Fibroblast of villous mesenchyme (primary cell): ENCODE measurements around the gene NAGA. TPM values are rescaled to one million over a fixed set of nuclear protein-coding genes. Genes with fewer than 3 reads are reported as not detected.

ENCODE experiments used
- DNase-seq: peaks from one replicate; pipeline ENCODE4 v3.0.0-alpha.2; 2010; ENCODE audit warnings: low read depth
- H3K4me3 ChIP-seq: 2 replicates; pipeline ENCODE4 v1.5.1; 2011; ENCODE audit warnings: low read depth, mild to moderate bottlenecking, low read length
- total RNA-seq: library from RNA; depleted of rRNA; stranded (reverse); fragments of >200 nt; gene quantifications from 2 replicates; pipeline ENCODE4 v1.2.3, GENCODE V29; 2012
- TF ChIP-seq, protein P1 (sequence below): IDR thresholded peaks from 2 replicates; pipeline ENCODE4 v1.5.1; 2012; ENCODE audit warnings: low read depth, mild to moderate bottlenecking, low read length; ENCODE audit not compliant: insufficient read depth

Gene NAGA
- total RNA-seq, 1 donor = 31.1 TPM

DNA sequence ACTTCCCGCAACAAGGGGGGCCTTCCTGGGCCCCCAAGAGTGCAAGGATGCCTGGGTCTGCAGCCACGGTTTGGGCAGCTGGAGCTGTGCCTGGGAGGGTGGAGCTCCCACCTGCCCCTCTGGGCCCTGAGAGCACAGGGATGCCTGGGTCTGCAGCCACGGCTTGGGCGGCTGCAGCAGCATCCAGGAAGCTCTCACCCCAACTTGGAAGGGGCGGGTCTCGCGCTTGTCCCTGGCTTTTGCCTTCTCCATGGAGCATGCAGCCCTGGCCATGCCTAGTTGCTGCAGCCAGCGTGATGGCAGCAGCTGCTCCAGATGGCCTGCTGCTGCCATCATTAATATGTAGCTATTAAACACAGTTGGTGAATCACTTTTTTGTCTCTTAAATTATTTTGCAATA, 35.4 kb downstream of the NAGA start:
- no peak overlapping the region for H3K4me3 ChIP-seq
- DNase-seq = no peak
- TF ChIP-seq, protein P1, sequence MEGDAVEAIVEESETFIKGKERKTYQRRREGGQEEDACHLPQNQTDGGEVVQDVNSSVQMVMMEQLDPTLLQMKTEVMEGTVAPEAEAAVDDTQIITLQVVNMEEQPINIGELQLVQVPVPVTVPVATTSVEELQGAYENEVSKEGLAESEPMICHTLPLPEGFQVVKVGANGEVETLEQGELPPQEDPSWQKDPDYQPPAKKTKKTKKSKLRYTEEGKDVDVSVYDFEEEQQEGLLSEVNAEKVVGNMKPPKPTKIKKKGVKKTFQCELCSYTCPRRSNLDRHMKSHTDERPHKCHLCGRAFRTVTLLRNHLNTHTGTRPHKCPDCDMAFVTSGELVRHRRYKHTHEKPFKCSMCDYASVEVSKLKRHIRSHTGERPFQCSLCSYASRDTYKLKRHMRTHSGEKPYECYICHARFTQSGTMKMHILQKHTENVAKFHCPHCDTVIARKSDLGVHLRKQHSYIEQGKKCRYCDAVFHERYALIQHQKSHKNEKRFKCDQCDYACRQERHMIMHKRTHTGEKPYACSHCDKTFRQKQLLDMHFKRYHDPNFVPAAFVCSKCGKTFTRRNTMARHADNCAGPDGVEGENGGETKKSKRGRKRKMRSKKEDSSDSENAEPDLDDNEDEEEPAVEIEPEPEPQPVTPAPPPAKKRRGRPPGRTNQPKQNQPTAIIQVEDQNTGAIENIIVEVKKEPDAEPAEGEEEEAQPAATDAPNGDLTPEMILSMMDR = no peak

DNA sequence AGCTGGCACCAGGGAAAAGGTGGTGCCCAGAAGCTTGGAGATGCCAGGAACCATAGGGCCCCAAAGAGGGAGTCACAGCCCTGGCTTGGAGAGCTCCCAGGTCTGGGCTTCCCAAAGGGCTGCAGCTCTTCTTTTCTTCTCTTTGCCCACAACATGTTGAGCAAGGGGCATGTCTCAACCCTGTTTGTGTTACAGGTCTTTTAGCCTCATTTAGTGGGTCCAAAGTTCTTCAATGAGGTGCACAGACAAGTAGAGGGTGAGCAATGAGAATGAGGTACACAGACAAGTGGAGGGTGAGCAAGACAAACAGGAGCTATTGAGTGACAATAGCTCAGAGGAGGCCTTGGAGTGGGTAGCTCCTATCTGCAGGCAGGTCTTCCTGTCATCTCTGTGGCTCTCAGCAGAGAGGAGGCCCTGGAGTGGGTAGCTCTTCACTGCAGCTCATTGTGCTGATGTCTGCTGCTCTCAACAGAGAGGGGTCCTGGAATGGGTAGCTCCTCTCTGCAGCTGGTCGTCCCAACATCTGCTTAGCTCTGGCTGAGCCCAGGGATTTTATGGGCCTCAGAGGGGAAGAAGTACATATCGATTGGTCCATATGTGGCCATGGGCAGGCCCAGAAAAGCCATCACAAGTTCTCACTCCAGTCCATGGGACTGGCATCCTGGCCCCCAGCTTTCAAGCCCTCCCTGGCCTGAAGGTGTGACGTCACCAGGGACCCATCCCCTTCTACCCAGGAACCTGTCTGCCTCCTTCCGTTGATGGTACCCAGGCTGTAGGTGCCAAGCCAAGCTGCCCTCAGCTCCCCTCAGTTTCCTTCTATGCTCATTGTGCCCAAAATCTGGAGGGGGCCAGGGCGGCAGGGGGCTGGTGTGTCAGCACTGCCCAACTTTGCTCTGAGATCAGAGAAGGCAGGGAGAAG, 37.1 kb downstream of the NAGA start:
- H3K4me3 ChIP-seq = no peak overlapping the region
- DNase-seq = no peak
- TF ChIP-seq, protein P1 = no peak

DNA sequence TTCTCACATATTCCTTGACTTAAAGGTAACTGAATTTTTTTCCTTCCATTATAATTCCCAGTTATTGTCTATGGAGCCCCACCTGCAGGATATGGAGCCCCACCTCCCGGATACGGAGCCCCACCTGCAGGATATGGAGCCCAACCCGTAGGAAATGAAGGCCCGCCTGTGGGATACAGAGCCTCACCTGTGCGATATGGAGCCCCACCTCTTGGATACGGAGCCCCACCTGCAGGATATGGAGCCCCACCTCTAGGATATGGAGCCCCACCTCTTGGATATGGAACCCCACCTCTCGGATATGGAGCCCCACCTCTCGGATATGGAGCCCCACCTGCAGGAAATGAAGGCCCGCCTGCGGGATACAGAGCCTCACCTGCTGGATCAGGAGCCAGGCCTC, 43.9 kb downstream of the NAGA start:
- no peak overlapping the region for H3K4me3 ChIP-seq
- no peak for DNase-seq
- TF ChIP-seq, protein P1 = no peak

DNA sequence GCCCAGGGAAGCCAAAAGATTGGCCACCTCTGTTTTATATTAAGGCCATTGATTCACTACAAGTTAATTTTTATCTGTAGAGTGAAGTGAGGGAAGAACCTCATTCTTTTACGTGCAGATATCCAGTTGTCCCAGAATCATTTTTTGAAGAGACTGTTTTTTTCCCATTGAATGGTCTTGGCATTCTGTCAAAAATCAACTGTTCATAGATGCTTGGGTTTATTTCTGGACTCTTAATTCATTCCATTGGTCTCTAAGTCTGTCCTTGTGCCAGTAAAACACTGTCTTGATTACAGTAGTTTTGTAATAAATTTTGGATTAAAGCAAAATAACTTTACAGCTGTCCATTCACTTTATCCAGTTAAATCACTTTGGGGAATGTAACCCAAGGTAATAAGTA, 45.2 kb downstream of the NAGA start:
- no peak overlapping the region for H3K4me3 ChIP-seq
- DNase-seq = no peak
- TF ChIP-seq, protein P1 = no peak

DNA sequence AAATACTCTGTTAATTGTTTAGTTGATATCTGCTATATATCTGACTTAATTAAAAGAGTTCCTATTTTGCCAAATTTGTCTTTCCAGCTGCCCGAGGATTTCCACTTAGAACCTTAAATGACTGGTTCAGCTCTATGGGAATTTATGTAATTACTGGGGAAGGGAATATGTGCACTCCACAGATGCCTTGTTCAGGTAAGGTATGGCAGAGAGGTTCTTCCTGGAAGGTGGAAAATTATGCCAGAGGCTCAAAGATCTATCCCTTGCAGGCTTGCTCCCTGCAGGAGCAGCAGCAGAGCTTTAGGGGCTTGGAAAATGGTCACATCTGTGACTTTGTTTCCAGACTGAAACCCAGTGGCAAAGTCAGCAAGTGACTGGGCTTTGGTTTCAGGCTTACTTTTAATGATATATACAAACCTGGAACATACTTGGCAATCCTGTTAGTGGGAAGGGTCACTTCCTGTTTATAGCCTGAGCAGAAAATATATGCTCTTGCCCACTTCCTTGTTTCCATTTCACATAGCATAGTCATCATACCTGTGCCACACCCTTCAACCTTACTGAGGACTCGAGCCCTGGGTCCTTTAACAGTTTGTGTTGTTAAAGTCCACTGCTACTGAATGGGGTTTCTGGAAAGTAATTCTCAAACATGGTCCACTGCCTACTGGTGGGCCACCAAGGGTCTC, 48.3 kb downstream of the NAGA start:
- H3K4me3 ChIP-seq = no peak overlapping the region
- DNase-seq = no peak
- TF ChIP-seq, protein P1 = no peak

DNA sequence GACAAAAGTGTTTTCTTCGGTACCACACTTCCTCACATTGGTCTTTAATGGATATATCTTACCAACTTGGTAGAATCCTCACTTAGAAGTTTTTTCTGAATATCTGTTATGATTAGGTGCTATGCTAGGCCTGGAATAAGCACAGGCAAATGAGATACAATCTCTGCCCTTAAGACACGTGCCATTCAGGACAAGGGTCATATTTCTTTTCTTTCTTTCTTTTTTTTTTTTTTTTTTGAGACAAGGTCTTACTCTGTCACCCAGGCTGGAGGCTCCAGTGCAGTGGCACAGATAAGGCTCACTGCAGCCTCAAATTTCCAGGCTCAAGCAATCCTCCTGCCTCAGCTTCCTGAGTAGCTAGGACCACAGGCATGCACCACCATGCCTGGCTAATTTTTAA, 49.0 kb downstream of the NAGA start:
- TF ChIP-seq, protein P1 = no peak
- no peak overlapping the region for H3K4me3 ChIP-seq
- no peak for DNase-seq
